ENCODE measurements around the gene KCNK16. TPM values are rescaled to one million over a fixed set of nuclear protein-coding genes. Genes with fewer than 3 reads are reported as not detected.

The KCNK16 gene
- total RNA-seq, 2 donors from 2014 or later = not detected

DNA sequence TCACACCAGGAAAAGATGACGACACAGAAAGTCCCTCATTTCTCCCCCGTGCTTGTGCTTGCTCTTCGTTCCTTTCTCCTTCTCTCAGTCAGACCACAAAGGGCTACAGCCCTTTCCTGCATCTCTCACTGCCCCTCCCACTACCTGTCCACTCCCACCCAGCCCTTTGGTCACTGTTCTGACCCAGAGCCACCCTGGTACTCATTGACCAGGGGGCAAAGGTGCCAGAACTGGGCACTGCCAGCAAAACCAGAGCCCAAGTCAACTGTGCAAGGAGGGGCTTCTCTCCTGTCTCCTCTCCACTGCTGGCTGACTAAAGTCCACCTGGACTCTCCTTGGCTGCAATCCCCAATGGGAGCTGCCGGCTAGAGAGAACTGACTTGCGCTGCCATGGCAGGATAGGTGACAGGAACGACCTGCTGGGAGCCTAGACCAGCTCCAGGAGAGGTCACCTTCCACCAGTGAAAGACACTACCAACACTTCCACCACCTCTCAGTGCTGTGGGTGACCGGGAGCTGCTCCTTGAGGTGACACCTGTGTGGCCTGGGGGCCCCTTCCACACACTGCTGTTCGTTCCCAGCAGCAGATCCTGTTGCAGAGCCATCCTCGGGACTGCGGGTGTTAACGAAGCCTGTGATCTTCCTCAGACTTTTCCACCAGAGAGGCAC, 41.1 kb downstream of the KCNK16 start:
- H3K27me3 ChIP-seq (replicated peaks; ENCODE audit: insufficient read depth) = no peaks in the 10 kb centered on the region
- no peaks in the 10 kb centered on the region for H3K9me3 ChIP-seq
- no peak overlapping the region for H3K27ac ChIP-seq
- no peak for ATAC-seq (ENCODE audit: insufficient number of reproducible peaks, low FRiP score, low read depth)
- DNase-seq (ENCODE audit: low spot score) = no peak
- H3K4me3 ChIP-seq = no peak overlapping the region
- peaks cover 0 to 5% of the 10 kb centered on the region in 2 donors for H3K4me1 ChIP-seq (ENCODE audit: control insufficient read depth in 1 of 2, low read depth in 2 of 2)
- H3K36me3 ChIP-seq = no peaks in the 10 kb centered on the region
- TF ChIP-seq, protein P1, sequence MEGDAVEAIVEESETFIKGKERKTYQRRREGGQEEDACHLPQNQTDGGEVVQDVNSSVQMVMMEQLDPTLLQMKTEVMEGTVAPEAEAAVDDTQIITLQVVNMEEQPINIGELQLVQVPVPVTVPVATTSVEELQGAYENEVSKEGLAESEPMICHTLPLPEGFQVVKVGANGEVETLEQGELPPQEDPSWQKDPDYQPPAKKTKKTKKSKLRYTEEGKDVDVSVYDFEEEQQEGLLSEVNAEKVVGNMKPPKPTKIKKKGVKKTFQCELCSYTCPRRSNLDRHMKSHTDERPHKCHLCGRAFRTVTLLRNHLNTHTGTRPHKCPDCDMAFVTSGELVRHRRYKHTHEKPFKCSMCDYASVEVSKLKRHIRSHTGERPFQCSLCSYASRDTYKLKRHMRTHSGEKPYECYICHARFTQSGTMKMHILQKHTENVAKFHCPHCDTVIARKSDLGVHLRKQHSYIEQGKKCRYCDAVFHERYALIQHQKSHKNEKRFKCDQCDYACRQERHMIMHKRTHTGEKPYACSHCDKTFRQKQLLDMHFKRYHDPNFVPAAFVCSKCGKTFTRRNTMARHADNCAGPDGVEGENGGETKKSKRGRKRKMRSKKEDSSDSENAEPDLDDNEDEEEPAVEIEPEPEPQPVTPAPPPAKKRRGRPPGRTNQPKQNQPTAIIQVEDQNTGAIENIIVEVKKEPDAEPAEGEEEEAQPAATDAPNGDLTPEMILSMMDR (IDR thresholded peaks at IDR 0.05) = no peak

DNA sequence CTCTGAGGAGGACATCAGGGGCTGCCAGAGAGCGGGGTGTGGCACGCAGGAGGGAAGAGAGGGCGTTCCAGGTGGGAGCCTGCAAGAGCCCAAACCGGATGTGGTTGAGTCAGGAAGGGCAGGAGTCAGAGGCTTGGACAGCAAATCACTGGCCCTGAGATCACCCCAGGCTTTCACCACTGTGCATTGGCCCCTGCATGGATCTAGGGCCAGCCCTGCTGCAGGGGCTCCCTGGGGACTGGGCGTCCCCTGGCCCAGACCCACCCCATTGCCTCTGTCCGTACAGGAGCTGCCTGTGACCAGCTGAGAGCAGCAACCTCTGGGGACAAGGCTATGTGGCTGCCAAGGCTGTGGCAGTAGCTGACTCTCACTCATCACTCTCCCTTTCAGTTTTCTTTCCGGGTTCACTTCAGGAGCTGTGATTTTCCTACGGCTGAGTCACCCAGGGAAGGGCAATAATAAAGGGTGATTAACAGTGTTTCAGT, 42.2 kb downstream of the KCNK16 start:
- Histone ChIP-seq H3K36me3 (no peaks in the 10 kb centered on the region), H3K9me3 (no peaks in the 10 kb centered on the region), H3K4me3 (no peak overlapping the region), H3K27me3 (replicated peaks; ENCODE audit: insufficient read depth) (no peaks in the 10 kb centered on the region), H3K27ac (no peak overlapping the region), H3K4me1 (ENCODE audit: control insufficient read depth in 1 of 2, low read depth in 2 of 2) (peaks cover 0 to 5% of the 10 kb centered on the region in 2 donors)
- TF ChIP-seq, protein P1 (IDR thresholded peaks at IDR 0.05) = no peak
- ATAC-seq (ENCODE audit: insufficient number of reproducible peaks, low FRiP score, low read depth) (no peak), DNase-seq (ENCODE audit: low spot score) (no peak)

DNA sequence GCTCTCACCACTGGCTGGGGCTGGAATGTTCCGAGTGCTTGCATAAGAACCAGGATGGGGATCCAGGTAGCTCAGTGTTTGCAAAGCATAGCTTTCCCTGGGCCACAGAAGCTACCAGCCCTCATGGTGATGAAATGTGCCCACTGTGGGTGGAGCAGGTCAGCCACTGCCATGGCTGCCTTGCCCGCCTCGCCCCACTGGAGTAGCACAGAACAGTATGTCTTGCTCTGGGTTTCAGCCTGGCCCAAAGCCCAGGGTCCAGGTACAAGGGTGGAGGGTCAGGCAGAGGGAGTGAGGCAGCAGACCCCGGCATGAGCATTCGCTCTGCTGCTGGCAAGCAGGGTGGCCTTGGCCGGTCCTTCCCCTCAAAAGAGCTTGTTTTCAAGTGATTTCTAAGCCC, 43.0 kb downstream of the KCNK16 start:
- no peak overlapping the region for H3K4me3 ChIP-seq
- no peak for ATAC-seq (ENCODE audit: insufficient number of reproducible peaks, low FRiP score, low read depth)
- H3K9me3 ChIP-seq = no peaks in the 10 kb centered on the region
- no peak for DNase-seq (ENCODE audit: low spot score)
- no peak overlapping the region for H3K27ac ChIP-seq
- no peaks in the 10 kb centered on the region for H3K36me3 ChIP-seq
- H3K4me1 ChIP-seq (ENCODE audit: control insufficient read depth in 1 of 2, low read depth in 2 of 2) = peaks cover 0 to 5% of the 10 kb centered on the region in 2 donors
- no peaks in the 10 kb centered on the region for H3K27me3 ChIP-seq (replicated peaks; ENCODE audit: insufficient read depth)
- TF ChIP-seq, protein P1 (IDR thresholded peaks at IDR 0.05) = no peak

DNA sequence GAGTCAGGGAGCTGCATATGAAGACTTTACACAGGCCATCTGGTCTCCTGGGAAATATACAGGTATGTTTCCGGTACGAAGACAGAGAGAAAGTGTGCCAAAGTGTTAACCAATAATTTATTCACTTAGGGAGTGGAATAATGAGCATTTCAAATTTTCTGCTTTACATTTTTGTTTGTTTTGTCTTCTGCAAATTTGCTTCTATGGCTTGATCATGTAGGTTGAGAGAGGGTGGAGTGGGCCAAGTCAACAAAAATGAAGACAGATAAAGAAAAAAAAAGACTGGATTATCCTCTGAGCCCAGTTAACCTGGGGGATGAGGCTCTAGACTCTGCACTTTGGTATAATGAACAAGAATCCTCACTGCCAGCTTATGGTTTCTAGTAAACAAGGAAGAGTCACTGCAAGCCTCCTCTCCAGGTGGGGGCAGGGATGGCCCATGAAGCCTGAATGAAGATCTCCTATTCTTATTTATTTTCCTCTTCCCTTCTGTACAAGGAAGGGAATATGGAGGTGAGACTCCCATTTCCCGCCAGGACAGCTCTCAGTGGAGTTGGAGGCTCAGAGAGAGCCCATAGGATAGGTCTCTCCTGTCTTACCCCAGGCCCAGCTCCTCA, 46.0 kb downstream of the KCNK16 start:
- no peak for ATAC-seq (ENCODE audit: insufficient number of reproducible peaks, low FRiP score, low read depth)
- Histone ChIP-seq H3K27me3 (replicated peaks; ENCODE audit: insufficient read depth) (no peaks in the 10 kb centered on the region), H3K36me3 (no peaks in the 10 kb centered on the region), H3K4me1 (ENCODE audit: control insufficient read depth in 1 of 2, low read depth in 2 of 2) (peaks cover 0 to 5% of the 10 kb centered on the region in 2 donors), H3K4me3 (no peak overlapping the region), H3K9me3 (no peaks in the 10 kb centered on the region), H3K27ac (no peak overlapping the region)
- DNase-seq (ENCODE audit: low spot score) = no peak
- TF ChIP-seq, protein P1 (IDR thresholded peaks at IDR 0.05) = no peak

DNA sequence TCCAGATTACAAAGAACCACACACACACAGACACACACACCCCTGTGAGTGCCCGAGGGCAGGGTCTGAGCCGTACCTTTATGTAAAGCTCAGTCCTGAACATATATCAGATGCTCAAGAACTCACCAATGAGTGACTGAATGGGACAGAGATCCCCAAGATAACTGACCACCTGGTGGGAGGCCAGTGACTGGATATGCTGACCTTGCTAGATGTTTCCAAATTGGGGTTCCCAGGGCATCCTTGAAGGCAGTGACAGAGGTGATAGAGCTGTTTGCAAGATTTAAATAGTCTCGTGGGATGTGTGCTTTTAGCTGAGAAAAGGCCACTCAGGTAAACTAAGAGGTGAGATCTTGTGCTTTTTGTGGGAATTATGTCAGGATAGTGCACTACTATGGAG, 47.6 kb downstream of the KCNK16 start:
- ATAC-seq (ENCODE audit: insufficient number of reproducible peaks, low FRiP score, low read depth) (no peak), DNase-seq (ENCODE audit: low spot score) (no peak)
- H3K4me3 ChIP-seq = no peak overlapping the region
- no peaks in the 10 kb centered on the region for H3K4me1 ChIP-seq (ENCODE audit: control insufficient read depth in 1 of 2, low read depth in 2 of 2)
- H3K9me3 ChIP-seq = no peaks in the 10 kb centered on the region
- no peak overlapping the region for H3K27ac ChIP-seq
- TF ChIP-seq, protein P1 (IDR thresholded peaks at IDR 0.05) = no peak
- no peaks in the 10 kb centered on the region for H3K27me3 ChIP-seq (replicated peaks; ENCODE audit: insufficient read depth)
- H3K36me3 ChIP-seq = no peaks in the 10 kb centered on the region
